HG03097 (cell line): ENCODE measurements around the gene LSM3.

Experiments
- ATAC-seq: cut with Tn5 transposase; IDR thresholded peaks from one replicate; pipeline ENCODE4 v1.9.1; 2021; ENCODE audit not compliant: unreplicated experiment, low FRiP score

The LSM3 gene

DNA sequence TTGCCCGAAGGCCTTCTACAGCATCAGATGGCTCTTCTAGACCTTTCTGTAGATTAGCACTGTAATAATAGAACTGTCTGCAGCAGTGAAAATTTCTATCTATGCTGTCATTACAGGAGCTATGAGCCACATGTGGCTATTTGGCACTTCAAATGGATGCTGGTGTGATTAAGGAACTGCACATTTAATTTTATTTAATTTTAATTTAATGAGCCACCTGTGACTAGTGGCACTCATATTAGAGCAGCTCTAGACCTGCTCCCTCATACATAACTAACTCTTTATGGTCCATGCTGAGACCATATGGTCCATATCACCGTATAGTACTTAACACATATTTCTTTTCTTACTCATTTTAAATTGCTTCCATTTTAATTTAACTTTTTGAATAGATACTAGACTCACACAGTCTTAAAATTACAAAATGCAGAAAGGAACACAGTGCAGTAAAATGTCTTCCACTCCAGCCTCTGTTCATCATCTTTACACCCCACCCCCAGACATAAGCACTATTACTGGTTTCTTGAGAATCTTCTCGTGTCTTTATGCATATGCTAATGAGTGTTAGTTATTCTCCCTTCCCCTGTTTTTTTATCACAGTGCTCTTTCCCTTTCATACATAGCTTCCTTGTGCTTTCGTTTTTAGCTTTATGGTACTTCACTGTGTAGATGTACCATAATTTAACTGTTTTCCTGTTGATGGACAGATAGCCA lies 9.6 kb downstream of the LSM3 start:
- no peak for ATAC-seq

DNA sequence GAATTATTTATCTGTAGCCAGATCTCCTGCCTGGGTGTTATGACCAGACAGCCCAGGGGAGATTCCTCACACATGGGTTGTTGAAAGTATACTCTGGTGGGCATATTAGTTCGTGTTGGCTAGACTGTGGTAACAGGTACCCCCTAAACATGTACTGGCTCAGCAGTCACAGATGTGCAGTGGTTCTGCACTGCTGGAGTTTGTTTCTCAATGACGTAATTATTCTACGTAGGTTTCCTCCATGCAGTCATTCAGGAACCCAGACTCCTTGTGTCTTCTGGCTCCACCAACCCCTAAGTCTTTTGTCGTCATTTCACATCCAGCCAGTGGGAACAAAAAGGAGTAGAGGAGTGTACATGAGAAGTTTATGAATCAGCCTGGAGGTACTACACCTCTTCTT lies 16.2 kb downstream of the LSM3 start:
- no peak for ATAC-seq

DNA sequence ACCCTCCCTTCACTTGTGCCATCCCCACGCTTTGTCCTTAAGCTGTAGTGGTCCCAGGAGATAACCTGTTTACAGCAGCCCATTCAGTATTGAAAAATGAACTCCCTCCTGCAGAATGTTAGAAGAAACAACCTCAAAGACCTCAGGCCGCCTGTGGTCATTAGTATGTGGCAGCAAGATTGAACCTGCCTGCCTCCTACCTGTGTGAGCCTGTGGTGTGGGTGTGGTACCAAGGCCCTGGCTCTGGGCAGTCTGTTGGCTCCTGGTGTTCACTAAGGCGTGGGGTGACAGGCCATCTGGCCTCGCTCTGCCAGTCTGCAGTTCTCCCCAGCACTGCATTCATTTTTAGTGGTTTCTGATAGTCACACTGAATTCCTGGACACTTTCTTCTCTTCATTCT lies 21.0 kb downstream of the LSM3 start:
- ATAC-seq, result no peak

DNA sequence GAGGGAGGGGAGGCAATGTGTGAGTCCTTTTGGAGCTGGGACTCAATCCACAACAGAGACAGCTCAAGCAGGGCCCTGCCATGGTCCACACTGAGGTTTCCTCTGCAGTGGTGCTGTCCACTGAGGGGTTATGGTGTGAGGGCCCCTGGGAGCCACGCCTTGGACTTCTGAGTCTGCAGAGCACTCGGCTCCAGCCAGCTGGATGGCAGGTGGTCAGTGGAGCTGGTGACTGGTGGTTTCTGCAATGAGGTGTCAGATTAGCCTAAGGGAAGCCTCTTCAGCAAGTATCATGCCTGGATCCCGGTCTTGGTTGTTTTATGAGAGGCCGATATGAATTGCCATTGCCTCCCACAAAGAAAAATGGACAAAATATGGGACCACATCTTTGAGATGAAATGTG lies 21.7 kb downstream of the LSM3 start:
- ATAC-seq, result no peak

DNA sequence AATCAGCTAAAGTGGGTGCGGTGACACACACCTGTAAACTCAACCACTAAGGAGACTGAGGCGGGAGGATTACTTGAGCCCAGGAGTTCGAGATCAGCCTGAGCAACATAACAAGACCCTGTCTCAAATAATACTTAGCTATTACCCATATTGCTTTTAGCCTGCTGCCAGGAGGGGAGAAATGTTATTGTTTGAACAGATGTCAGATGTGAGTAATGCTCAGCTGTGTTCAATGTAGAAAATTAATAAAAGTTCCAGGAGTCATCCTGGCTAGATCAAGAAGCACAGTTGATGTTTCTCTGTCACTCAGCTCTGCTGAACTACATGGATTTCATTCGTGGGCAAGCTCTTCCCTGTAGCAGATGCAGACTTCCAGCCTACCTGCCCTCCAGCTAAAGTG lies 22.2 kb downstream of the LSM3 start:
- no peak for ATAC-seq

DNA sequence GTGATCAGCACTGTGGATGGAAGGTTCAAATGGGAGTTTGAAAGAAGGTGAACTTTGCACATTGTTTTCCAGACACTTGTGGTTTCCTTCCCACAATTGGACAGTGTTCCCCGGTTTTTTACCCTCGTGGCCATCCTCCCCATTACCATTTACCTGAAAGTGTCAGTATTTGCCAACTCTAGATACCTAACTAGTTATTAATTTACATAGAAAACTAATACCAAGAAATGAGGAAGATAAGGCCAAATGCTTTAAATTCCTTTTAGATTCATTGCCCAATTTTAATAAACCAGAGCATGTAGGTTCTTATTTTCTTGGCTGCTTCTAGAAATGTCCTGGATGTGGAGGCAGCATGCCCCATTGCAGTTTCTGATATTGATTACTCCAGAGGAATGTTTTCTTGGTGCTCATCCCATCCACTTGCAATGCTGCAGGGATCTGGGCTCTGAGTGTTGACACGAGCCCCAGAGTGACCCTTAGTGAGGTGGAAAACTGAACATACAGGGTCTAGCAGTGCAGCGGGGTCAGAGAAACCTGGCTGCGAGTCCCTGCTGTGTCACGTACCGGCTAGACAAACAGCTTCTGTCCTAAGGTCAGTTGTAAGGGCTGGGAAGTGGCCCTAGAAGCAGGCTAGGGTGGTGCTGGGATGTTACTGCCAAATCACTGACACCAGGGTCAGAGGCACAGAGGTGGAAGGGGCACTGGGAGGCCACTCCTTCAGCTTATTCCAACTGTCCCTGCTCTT lies 23.5 kb downstream of the LSM3 start:
- ATAC-seq, result no peak

DNA sequence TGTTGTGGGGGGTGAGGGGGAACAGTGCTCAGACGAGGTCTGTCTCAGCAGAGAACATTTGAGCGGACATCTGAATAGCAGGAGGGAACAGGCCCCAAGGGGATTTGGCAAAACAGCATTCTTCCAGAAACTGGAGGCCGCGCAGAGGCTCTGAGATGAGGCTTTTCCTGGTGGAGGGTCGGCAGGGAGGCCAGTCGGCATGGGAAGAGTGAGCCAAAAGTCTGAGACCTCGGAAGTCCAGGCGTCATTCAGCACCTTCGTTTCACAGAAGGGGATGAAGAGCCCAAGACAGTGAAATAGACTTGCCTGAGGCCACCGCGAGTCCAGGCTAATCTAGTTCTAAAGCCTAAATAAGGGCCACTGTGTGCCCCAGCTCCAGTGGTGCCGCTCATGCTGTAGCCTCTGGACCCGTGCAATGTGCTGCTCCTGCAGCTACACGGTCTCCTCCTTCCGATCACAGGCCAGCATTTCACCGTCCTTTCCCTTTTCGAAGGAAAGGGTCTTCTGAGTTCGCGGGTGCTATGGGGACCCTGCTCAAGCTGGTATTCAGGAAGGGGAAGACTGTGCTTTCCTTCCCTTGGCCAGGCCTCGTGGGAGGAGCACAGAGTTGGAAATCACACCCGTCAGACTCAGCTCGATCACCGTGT lies 24.4 kb downstream of the LSM3 start:
- ATAC-seq, result no peak

DNA sequence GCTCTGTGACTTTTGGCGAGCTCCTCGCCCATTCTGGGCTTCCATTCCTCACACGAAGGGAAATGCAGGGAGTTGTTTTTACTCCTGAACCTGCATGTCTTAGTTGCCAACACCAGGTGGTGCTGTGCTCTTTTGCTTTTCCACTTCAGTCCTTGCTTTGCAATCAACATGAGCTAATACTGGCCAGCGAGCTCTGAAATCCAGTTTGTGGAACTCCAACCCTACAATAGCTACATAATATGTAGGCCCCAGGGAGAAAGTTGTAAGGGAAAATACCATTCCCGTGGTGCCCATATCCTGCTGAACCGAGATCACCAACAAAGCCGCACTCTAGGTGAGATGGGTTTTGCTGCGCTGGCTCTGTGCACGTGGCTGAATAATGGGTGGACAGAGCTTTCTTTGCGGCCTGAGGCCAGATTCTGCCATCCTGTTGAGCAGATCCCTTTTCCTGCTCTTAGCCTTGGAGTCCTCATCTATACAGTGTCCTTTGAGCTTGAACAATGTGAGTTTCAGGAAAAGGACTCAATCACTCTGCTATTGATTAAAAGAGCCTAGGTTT lies 25.0 kb downstream of the LSM3 start:
- no peak for ATAC-seq

DNA sequence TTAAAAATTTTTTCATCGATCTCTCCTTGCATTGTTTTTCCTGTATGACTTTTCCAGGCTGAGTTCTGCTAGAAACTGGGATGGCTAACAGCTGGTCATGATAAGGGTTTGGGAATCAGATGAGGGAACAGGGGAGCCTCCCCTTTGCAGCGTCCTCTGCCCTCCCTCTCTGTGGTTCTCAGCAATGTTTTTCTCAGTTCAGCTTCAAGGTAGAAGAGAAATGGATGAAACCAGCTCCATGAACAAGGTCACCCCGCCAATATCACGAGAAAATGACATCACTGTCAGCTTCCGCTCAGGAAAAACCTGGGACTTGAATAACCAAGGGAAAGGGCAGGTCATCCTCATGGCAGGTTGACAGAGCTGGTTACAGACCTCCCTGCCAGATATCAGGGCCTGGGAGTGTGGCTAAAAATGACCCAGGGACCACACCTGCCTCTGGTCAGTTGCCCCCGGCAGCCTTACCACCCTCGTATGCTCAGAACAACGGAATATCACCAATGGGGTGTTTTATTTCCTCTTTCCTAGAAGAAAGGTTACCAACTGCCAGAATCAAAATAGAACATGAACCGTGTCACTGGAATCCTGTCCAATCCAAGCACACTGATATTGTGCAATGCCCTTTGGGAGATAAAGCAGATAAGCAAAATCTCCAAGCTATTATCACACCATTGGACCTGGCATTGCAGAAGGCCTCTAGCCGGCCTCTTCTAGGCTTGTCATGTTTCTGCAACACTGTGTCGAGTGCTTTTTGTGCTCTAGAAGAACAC lies 26.1 kb downstream of the LSM3 start:
- no peak for ATAC-seq

DNA sequence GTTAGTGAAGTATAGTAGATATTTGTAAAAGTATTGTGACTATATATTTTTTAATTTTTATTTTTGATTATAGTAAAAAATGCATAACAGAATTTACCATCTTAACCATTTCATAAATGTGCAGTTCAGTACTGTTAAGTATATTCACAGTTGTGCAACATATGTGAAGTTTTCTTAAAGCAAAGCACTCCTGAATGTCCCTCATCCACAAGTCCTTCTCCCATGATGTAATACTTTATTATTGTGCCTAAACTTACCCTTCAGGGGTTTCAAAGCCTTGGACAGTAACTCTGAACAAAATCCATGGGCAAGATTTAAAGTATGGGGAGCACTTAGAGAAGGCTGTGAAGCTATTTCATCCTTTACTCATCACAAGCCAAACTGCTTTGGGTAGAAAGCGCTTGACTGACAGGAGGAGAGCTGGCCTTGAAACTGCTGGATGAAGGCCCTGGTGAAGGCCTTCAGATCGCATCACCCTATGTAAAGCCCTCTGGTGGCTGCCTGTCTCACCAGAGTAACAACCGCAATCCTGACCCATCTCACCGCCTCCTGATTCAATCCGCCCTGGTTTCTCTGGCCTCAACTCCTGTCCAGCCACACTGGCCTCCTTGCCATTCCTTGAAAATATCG lies 28.0 kb downstream of the LSM3 start:
- ATAC-seq, result no peak

DNA sequence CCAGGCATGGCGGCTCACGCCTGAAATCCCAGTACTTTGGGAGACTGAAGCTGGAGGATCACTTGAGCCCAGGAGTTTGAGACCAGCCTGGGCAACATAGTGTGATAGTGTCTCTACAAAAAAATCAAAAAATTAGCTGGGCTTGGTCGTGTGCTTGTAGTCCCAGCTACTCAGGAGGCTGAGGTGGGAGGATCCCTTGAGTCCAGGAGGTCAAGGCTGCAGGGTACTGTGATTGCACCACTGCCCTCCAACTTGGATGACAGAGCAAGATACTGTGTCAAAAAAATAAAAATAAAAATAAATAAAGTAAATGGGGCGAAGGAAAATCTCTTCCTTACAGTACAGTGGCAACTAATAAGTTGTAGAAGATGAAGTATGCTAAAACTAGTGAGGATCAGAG lies 29.6 kb downstream of the LSM3 start:
- no peak for ATAC-seq

DNA sequence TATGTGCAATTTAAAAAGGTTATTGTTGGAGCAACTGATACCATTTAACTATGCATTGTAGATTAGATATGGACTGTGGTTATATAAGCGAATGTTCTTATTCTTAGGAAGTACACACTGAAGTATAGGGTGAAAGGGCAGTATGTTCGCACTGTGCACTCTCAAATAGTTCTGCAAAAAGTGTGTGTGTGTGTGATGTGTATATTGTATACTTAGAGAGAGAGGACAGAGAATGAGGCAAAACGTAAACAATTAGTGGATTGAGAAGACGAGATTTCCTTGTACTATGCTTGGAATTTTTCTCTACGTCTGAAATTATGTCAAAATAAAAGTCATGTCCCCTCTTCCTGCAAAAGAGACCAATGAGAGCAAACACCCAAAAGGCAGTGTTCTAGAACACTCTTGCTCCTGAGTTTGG lies 30.4 kb downstream of the LSM3 start:
- ATAC-seq, result no peak

DNA sequence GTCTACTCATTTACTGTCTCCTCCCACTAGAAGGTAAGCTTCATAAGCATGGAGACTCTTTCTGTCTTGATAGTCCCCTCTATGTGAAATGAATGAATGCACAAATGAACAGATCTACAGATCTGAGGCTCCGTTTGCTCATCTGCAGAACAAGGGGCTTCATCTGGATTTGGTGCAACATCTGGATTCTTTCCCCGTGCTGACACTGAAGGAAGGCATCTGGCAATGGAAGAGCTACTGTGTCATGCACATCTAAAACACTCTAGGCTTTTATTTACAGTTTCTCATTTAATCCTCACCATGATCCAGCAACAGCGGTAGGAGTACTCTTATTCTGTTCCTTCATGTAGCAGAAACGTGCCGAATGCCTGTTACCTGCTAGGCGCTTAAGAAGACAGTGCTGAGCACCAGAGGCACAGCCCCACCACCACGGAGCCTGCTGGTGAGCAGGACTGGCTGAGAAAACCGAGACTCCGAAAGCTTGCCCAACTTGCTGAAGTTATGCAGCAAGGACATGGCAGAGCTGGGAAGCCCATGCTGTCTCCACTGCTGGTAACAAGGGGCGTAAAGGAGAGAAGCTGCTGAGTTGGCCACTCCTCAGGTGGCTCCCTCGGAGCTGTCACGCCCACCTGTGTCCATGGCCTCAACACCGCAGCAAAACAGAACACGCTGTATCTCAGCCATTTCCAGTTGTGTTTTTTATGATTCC lies 31.1 kb downstream of the LSM3 start:
- no peak for ATAC-seq

DNA sequence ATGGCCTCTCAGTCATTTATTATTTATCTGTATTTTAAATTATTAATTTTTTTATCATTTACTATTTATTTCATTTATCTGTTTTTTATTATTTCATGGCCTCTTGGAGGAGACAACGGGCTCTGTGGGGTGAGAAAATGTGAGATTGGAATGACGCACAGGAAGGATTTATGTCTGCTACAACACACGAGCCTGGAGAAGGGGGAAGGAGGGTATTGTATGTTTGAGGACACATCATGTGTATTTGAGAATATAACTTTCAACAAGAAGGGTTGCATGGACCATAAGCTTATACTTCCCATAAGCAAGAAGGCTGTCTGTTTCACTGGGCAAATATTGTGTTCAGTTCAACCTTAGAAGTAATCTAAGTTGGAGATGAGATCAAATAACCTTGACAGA lies 31.7 kb downstream of the LSM3 start:
- no peak for ATAC-seq

DNA sequence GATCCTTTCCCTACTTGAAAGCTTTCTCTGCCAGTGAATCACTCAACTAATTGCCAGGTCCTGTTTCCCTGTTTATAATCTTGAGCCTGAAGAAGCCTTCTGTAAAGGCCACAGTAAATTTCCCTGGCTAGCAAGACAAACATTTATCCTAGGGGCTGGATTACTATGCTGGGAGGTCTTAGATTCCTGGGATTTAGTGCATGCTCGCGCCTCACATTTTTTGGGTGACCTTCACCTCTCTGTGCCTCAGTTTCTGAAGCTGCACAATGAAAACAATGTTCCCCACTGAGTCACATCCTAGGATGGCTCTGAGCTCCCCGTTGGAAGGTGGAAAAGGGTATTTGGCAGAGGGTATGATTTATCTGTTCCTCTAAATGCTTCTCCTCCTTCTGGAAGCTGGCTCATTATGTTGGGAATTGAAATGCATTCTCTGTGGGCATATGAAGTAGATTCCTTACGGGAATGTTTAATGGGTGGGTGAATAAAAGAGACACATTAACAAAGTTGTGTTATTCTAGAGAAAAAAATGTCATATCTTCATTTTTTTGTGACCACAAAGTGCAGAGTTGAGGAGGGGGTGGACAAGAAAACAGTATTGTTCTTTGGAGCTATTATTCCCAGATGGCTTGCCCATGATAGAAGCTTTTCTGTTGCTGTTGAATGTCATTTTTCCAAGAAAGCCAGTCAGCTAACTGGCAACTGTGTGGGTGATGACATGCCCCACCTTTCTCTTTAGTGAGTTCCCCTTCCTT lies 32.4 kb downstream of the LSM3 start:
- ATAC-seq, result no peak

DNA sequence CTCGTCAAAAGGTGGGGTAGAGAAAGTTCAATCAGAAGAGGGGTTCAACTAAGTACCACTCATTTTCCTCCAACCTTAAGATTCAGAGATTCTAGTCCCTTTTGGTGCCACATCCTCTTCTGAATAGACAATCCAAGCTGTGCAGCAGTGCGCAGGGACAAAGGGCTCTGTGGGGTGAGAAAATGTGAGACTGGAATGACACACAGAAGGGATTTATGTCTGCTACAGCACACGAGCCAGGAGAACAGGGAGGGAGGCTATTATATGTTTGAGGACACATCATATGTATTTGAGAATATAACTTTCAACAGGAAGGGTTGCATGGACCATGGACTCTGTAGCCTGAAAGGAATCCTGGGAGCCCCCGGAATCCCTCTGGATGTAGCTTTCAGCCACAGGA lies 33.0 kb downstream of the LSM3 start:
- no peak for ATAC-seq

DNA sequence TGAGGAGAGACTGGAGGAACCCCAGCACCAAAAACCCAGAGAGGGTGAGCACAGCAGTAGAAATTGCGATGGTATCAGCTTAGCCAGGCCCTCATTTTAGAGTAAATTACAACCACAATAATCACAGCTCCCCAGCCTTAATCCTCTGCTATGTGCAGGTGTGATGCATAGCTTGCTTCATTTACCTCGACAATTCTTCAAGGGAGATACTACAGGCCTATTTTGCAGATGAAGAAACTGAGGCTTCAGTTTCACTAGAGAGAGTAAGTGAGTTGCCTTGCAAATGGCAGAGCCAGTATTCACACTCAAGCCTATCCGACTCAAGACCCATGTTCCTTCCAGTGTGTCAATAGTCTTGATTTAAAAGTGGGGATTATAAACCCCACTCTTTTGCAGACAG lies 33.4 kb downstream of the LSM3 start:
- ATAC-seq, result no peak

DNA sequence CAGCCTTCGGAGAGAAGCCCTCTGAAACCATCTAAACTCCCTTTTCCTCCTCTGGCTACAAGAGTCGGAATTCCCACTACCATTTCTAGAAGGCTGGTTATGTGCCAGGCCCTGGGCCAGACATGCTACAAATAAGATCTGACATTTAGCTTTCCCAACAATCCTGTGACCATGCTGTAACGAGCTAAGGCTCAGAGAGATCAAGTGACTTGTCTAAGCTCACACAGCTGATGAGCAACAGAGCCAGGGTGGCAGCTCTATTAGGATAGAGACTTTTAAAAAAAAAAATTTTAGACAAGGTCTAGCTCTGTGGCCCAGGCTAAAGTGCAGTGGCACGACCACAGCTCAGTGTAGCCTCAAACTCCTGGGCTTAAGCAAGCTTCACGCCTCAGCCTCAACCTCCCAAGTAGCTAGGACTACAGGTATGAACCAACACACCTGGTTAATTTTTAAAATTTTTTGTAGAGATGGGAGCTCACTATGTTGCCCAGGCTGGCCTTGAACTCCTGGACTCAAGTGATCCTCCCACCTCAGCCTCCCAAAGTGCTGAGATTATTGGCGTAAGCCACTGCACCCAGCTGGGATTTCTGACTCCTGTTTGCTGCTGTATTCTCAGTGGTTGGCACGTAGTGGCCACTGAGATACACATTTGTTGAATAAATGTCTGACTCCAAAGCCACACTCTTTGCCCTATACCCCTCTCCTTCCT lies 34.6 kb downstream of the LSM3 start:
- ATAC-seq, result no peak
